GM18502 (cell line): ENCODE measurements around the gene ZNF236.

ENCODE experiments used
- ATAC-seq: cut with Tn5 transposase; IDR thresholded peaks from one replicate; pipeline ENCODE4 v1.9.1; 2021; ENCODE audit warnings: mild to moderate bottlenecking; ENCODE audit not compliant: unreplicated experiment, poor library complexity

The ZNF236 gene

DNA sequence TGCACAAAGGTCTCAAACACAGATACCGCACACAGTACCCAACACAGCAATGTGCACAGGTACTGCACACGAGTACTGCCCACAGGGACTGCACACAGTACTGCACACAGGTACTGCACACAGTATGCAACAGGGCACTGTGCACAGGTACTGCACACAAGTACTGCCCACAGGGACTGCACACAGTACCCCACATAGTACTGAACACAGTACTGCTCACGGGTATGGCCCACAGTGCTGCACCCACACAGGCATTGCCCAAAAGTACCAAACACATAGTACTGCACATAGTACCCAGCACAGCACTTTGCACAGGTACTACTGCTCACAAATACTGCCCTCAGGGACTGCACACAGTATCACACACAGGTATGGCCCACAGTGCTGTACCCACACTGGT, 73.1 kb downstream of the ZNF236 start:
- no peak for ATAC-seq

DNA sequence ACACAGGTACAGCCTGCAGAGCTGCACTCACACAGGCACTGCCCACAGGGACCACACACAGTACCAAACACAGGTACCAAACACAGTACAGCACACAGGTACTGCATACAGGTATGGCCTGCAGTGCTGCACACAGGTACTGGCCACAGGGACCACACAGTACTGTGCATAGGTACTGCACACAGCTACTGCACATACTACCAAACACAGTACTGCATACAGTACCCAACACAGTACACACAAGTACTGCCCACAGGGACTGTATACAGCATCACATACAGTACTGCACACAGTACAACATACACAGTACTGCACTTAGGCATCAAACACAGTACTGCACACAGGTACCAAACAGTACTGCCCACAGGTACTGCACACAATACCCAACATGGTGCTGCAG, 74.3 kb downstream of the ZNF236 start:
- no peak for ATAC-seq

DNA sequence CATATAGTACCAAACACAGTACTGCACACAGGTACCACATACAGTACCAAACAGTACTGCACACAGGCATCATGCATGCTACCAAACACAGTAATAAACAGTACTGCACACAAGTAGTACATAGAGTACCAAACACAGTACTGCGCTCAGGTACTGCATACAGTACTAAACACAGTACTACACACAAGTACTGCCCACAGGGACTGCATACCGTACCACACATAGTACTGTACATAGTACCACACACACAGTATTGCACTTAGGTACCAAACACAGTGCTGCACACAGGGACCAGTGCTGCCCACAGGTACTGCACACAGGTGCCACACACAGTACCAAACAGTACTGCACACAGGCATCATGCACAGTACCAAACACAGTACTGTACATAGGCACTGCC, 74.9 kb downstream of the ZNF236 start:
- ATAC-seq, result no peak

DNA sequence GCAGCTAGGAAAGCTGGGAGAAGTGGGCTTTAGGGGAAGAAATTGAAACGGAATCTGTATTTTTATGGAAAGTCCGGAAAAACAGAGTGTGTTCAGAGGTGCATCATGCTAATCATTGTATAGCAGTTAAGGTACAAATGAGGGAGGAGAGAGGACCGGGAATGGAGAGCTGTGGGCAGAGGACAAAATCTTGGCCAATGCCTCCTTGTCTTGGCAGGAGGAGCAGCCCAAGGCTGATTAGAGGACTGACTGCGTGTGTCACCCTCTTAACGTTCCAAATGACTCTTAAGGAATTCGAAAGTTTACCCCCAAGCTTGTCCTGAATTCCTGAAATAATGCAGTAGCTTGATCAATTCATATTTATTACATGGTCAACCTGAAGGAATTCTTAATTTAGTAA, 81.0 kb downstream of the ZNF236 start:
- no peak for ATAC-seq

- ATAC-seq, result no peak
Measured at GRCh38 chr18:76905821-76906220, 83.5 kb downstream of the ZNF236 start.

DNA sequence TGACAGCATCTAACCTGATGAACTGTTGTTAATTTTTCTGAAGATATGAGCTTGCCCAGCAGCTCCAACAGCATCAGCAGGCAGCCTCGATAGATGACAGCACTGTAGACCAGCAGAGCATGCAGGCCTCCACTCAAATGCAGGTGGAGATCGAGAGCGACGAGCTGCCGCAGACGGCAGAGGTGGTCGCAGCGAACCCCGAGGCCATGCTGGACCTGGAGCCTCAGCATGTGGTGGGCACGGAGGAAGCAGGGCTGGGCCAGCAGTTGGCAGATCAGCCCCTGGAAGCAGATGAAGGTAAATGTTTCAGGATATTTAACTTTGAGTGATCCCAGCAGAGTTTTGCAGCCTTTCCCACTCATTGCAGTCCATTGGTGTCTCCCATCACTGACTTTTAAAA, 85.9 kb downstream of the ZNF236 start:
- no peak for ATAC-seq

GRCh38 chr18:76909439-76909838, 87.1 kb downstream of the ZNF236 start:
- no peak for ATAC-seq

DNA sequence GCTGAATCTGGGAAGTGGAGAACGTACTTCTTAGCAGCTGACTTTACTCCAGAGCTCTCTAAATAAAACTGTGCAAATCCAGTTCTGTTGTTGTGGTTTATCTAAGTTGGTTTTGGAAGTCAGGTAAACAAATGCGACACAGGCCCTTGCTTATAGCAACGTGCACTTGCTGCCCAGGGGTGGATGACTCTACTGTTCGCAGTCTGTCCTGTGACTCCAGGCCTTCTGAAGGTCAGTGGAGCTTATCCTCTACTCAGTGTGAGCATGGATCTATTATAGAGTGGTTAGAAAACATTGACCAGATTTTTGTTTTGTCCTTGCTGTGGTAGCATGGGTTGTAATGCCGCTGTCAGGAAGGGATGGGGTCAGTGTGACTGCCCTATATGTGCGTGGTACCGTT, 89.1 kb downstream of the ZNF236 start:
- ATAC-seq, result no peak

DNA sequence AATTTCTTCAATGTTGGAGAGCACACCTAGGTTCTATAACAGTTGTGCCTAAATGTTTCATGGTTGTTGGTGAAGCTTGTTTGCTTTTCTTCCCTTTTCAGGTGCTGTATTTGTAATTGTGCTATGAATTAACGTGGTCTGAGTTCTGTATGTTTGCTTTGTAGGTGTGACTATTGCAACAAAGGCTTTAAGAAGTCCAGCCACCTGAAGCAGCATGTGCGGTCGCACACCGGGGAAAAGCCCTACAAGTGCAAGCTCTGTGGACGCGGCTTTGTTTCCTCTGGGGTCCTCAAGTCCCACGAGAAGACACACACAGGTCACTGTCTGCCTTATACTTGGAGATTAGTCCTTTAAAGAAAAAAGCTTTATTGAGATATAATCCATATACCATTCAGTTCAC, 91.2 kb downstream of the ZNF236 start:
- no peak for ATAC-seq

DNA sequence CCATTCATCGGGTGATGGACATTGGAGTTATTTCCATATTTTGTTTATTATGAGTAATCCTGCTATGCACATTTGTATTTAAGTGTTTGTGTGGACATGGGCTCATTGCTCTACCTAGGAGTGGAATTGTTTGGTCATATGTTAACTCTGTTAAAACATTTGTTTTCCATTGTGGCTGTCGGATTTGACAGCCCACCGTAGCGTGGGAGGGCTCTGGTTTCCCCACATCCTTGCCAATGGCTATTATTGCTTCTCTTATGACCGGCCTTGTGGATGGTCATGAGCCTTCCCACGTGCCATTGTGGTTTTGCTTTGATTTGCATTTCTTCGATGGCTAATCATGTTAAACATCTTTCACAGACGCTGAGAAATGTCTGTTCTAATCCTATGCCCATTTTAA, 92.0 kb downstream of the ZNF236 start:
- no peak for ATAC-seq

GRCh38 chr18:76914796-76915195, 92.4 kb downstream of the ZNF236 start:
- ATAC-seq, result no peak

GRCh38 chr18:76915456-76915855, 93.1 kb downstream of the ZNF236 start:
- ATAC-seq, result no peak

- no peak for ATAC-seq
Measured at GRCh38 chr18:76920974-76921373, 98.6 kb downstream of the ZNF236 start.

DNA sequence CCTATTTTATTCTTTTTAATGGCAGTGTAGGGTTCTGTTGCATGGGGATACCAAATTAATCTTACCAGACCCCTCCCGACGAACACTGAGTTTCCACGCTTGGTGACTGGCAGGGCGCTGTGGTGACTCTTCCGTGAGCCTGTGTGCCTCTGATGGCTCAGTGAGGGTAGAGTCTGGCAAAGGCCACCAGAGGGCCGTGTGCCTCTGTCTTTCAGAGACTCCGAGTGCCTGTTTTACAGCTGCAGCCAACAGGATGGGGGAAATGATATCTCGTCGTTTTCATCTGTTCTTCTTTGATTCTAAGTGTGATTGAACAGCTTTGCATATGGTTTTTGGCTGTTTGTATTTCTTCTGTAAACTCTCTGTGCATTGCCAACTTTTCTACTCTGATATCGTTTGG, 99.8 kb downstream of the ZNF236 start:
- ATAC-seq, result peak; percentile 98

DNA sequence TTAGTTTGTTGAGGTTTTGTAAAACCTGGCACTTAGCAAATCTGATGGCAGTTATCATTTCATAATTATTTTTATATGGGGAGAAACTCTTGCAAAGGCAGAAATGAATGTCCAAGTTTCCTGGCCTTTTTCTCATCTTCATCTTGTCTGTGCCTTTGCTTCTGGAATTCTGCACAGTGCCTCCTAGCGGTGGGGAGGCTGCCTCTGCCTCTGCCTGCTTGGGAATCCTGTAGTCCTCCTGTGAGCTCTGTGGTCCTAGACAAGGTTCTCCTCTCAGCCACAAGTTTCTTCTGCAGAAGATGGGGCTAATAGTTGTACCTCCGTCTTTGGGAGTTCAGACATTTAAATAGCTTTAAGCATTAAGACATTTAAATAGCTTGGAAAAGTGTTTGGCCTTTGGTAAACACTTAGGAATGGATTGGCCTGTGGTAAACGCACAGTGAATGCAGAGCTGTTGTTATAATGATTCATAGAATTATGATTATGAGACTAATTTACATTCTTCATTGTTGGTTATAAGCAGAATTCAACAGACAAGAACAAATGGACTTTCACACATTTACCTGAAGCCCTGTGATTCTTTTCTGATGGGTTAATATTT, 101.2 kb downstream of the ZNF236 start:
- ATAC-seq, result no peak

DNA sequence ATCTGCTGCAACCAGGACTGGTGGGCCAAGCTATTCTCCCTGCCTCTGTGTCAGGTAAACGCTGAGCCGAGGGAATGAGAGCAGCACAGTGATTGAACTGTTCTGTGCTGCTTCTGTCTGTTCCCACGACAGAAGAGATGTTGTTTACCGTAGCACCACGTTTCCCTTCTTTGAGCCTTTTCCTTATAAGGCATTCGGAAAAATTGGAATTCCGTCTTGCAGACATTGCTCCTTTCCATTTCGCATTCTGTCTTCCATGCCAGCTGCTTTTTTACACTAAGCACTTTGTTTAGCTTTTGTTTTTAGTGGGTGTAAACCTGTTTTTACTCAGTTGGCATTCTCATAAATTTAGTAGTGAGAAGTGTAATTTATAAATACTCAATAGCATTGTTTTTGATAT, 103.1 kb downstream of the ZNF236 start:
- no peak for ATAC-seq

DNA sequence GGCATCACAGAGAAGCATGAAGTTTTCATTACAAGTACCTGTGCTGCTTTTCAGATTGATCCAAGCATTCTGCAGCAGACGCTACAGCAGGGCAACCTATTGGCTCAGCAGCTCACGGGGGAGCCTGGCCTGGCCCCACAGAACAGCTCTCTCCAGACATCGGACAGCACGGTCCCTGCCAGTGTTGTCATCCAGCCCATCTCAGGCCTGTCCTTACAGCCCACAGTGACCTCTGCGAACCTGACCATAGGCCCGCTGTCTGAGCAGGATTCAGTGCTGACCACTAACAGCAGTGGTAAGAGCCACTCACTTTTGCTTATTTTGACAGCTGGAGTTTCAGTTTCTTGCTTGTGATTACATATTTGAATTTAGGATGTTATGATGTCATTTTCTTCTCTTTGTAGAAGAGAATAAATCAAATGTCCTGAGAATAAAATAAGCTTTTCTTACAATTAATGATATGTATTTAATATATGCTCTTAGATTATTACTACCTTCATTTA, 104.9 kb downstream of the ZNF236 start:
- no peak for ATAC-seq

- no peak for ATAC-seq
Measured at GRCh38 chr18:76928179-76928868, 106.0 kb downstream of the ZNF236 start.

DNA sequence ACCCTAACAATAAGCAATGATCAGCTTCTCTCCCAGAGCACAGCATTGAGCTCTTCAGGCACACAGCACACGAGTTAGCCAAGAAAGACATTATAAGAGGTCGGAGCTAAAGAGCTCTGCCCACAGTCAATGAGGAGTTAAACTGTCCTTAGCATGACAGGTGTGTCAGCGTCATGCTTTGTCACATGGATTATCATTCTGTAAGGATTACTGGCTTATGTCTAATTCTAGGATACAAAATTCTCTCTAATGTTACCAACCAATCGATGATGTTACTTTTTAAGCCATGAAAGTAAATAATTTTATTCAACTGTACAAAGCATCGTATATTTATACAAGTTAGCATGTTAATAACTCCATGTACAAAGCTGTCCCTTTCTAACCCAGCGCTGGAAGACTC, 108.8 kb downstream of the ZNF236 start:
- no peak for ATAC-seq

DNA sequence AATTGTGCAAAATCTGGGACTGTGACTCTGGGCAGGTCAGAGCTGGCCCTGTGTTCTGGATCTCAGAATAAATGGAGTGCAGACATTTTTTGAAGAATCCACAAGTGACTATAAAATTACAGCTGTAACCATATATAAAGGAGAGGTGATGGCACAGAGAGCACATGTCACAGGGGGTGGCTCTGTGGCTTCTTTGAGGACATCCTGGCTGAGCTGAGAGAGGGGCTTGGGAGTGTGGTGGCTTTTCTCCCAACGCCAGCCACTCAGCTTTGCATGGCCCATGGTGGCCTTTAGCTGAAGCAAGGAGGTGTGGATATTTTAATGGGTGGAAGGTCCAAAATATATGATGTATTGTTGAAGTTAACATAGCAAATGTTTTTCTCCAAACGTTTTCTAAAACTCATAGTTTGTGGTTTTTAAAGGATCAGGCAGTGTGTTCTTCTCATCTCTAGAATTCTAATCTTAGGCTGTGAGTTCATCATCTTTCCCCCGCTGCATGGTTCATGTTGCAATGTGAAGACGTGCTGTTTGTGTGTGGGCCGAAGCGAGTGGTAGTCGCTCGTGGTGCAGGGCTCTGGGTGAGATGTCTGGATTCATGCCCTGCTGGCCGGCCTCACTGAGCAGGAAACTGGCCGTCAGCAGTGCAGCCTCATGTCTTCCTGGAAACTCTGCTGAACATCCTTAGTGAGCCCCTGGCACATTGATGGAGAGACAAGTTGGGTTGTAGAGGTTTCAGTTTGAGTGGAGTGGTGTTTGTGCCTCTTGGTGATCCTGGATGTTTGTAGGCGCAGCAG, 109.9 kb downstream of the ZNF236 start:
- no peak for ATAC-seq

GRCh38 chr18:76935722-76936337, 113.5 kb downstream of the ZNF236 start:
- ATAC-seq, result no peak
